Left colon (tissue), 2 donors: ENCODE data around the gene KLF12. TPM values are rescaled to one million over a fixed set of nuclear protein-coding genes. Genes with fewer than 3 reads are reported as not detected.
A peak's percentile ranks its signal among the peaks of the same experiment; 100 is the strongest.

ENCODE experiments used
- ATAC-seq: fragments of 200-7000 bp; cut with Tn5 transposase; one replicate; pipeline ENCODE4 v1.9.1; 2020; ENCODE audit warnings: mild to moderate bottlenecking, moderate library complexity
- DNase-seq, 2 donors: peaks; one replicate each; pipeline ENCODE4 v3.0.0-alpha.2; 2020
- intact Hi-C, 2 donors: fragments of 100-400 bp; cut with DNase I in 1 of 2; cut with micrococcal nuclease in 1 of 2; formaldehyde crosslinking; loops; one replicate each; pipeline versions ENCODE4 v1.11.2 to v1.14.0; 2022; cut with DNase I, micrococcal nuclease
- total RNA-seq, 2 donors: library from RNA; stranded (reverse); fragmentation: NEBNext Ultra II Directional; extraction: Animal tissue kit (Norgen Biotek cat#: 25700); gene quantifications; one replicate each; pipeline ENCODE4 v1.2.1, GENCODE V29; 2021
- donor health status: DM: no; HTN: no; CAD: no.
- donor health status: DM: yes; HTN: yes; CAD: no.

KLF12 gene
- total RNA-seq, 2 donors from 2014 or later: 7.9 to 9.5 TPM

- ATAC-seq (no peak), DNase-seq (no peak)
- intact Hi-C loops: no loop called here
Measured at GRCh38 chr13:74111399-74111798, 22.8 kb downstream of the KLF12 start.

DNA sequence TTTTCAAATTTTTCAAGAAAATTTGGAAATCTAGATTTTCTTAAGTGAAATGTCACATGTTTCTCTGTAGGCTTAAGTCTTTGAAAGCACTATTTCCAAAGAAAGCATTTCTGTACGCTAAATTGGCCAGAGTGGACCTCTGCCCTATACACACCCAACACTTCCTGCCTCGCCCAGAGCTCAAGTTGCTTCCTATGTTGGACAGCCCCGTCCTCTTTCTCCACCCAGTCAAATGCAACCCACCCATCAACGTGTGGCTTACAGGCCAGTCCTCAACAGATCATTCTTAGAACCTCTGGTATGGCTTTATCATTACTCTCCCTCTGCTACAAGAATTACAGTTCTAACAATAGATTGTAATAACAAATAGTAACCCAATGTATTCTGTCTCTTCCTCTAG is 24.2 kb downstream of the KLF12 start:
- peak; percentile 30 to 40 for DNase-seq
- peak; percentile 97 for ATAC-seq
- intact Hi-C loops: no loop called here

- ATAC-seq: no peak
- DNase-seq: no peak
- intact Hi-C loops: no loop called here
Measured at GRCh38 chr13:74107598-74107997, 26.6 kb downstream of the KLF12 start.

GRCh38 chr13:74105871-74106270 is 28.3 kb downstream of the KLF12 start:
- ATAC-seq: no peak
- intact Hi-C loops: no loop called here
- no peak for DNase-seq

GRCh38 chr13:74104661-74105275 is 29.4 kb downstream of the KLF12 start:
- intact Hi-C loops: no loop called here
- DNase-seq: no peak
- ATAC-seq: no peak

DNA sequence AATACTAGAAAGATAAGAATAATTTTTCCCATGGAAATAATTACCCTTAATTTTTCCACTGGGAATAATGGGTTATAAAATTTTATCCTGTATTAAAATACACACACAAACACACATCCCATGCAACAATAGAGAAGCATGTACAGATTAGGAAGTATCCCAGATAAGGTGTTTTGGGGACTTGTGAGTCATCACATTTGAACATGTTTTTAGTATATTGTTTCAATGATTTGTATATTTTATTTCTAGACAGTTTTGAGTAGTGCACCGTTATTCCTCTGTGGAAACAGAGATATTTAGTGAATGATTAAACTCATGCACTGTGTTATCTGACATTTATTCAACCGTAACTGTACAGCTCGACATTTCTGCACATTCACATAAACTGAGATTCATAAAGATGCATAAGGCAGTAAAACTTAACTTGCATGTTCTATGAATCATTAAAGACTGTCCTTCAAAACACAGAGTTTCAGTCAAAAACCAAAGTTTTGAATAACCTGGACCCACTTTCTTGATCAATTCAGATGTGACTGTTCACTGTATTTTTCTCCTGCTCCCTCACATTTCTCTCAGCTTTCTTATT is 30.1 kb downstream of the KLF12 start:
- no peak for DNase-seq
- ATAC-seq: no peak
- intact Hi-C loops: no loop called here

GRCh38 chr13:74103196-74103595 is 31.0 kb downstream of the KLF12 start:
- no peak for DNase-seq
- intact Hi-C loops: no loop called here
- no peak for ATAC-seq

DNA sequence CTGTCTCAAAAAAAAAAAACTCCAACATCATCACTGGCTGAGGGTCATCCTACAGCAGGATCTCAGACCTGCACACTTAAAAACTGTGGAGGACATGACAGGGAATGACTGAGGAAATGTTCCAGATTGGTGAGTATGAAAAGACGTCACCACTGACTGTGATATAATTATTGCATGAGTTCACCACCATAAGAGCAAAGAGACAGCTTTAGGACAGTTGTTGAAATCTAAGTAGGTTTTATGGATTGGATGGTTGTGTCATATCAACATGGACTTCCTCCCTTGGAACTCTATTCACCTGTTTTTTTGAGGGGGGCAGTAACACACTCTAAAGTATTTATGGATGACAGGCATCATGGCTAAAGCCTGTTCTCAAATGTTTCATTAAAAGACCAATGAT is 31.5 kb downstream of the KLF12 start:
- DNase-seq (no peak), ATAC-seq (no peak)
- intact Hi-C loops: no loop called here

DNA sequence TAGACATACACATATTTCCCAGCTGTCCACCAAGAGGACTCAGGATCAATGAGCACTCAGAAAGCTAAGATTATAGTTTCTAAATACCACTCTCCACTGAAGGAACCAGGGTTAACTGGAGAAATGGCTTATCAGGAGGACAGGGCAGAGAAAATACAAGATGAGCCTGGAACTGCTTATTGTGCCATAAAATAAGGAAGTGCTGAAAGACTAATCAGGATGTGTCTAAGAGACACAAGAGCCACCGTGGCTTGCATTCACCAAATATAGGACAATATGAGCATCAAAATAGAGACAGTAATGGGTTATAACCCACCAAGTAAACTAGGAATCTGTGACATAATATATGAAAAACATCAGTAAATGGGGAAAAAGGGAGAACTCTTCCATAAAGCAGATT is 32.8 kb downstream of the KLF12 start:
- no peak for ATAC-seq
- intact Hi-C loops: no loop called here
- DNase-seq: no peak

DNA sequence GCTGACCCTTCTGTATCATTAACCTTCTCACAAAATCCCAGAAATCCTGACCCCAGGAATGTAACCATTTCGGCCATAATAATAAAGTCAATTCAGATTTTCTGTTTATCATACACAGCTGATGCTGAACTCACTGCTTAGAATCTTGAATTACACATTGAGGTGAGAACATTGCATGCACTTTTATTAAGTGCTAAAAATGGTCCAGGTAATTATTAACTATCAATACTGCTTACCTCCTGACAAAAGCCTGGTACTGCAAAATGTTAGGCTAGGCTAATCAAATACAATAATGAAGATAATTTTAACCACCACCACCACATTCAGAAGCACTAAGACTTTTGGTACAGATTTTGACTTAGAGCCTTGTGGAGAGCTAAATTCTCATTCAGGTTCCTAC is 36.1 kb downstream of the KLF12 start:
- intact Hi-C loops: no loop called here
- ATAC-seq: no peak
- DNase-seq: no peak

- intact Hi-C loops: no loop called here
- DNase-seq (no peak), ATAC-seq (no peak)
Measured at GRCh38 chr13:74097116-74097515, 37.1 kb downstream of the KLF12 start.

DNA sequence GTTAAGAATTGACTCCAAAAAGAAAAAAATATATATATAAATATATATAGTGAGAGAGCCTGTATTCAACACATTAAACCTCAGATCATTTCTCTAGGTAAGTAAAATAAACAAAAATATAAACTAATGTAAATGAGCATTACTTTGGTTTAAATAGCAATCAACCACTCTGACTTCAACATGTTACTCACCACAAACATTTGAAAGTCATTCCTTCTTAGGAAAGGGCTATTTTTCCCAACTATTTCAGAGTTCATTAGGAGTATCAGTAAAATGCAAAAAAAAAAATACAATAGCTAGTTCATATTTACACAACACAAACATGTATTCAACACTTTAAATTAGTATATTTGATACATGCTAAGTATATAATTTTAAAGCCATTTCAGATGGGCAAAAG is 40.5 kb downstream of the KLF12 start:
- ATAC-seq (no peak), DNase-seq (no peak)
- intact Hi-C loops: no loop called here

DNA sequence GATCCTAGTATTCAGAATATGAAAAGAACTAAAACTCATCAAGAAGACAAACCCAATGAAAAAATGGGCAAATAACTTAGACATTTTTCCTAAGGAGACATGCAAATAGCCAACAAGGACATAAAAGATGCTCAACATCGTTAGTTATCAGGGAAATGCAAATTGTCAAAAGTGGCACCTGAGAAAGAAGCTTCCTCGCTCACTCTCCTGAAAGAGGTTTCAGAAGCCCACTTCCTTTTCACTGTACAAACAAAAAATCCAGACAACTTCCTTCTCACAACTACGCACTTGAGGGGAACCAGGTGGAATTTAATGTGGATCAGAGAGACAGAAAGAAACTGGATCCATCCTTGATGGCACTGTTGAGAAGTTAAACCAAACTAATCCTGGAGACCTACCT is 41.5 kb downstream of the KLF12 start:
- DNase-seq: no peak
- intact Hi-C loops: no loop called here
- no peak for ATAC-seq

DNA sequence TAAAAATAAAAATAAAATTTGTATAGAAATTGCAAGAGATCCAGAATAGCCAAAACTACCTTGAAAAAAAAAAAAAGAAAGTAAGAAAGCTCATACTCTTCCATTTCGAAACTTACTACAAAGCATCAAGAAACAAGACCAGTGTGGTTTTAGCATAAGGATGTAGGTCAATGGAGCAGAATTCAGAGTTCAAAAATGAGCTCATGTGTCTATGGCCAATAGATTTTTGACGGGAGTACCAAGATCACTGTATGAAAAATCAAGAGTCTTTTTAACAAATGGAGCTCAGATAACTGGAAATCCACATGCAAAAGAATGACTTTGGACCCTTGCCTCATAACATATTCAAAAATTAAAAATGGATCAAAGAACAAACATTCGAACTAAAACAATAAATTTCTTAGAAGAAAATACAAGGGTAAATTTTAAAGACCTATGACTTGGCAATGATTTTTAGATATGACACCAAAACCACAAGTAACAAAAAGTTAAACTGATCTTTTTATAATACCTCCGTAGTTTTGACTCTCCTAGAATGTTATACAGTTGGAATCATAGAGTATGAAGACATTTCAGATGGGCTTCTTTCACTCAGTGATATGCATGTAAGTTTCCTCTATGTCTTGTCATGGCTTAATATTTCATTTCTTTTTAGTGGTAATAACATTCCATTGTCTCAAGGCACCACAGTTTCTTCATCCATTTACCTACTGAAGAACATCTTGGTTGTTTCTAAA is 43.2 kb downstream of the KLF12 start:
- ATAC-seq (no peak), DNase-seq (no peak)
- intact Hi-C loops: no loop called here

GRCh38 chr13:74090397-74090796 is 43.8 kb downstream of the KLF12 start:
- intact Hi-C loops: no loop called here
- no peak for ATAC-seq

GRCh38 chr13:74087357-74087756 is 46.8 kb downstream of the KLF12 start:
- ATAC-seq (no peak), DNase-seq (no peak)
- intact Hi-C loops: no loop called here

More at GRCh38 chr13:74090397-74090796, 43.8 kb downstream of the KLF12 start:
- no peak for DNase-seq
